GM12878 (cell line): ENCODE results near the gene CDK16. TPM values are rescaled to one million over a fixed set of nuclear protein-coding genes. Genes with fewer than 3 reads are reported as not detected.
A peak's percentile ranks its signal among the peaks of the same experiment; 100 is the strongest.

Experiments used
- BHLHE40 ChIP-seq, 2 experiments: fragments of 450-650 bp in 1 of 2; IDR thresholded peaks; 2 replicates each; pipeline ENCODE4 v1.6.1; 2011 to 2017; ENCODE audit warnings: low read depth in 2 of 2, borderline replicate concordance in 1 of 2, improper control_type of control experiment in 1 of 2, low read length in 1 of 2, mild to moderate bottlenecking in 1 of 2
- BMI1 ChIP-seq: fragments of 450-650 bp; IDR thresholded peaks from 2 replicates; pipeline ENCODE4 v1.6.1; 2016; ENCODE audit warnings: mild to moderate bottlenecking, moderate library complexity, borderline replicate concordance
- EGR1 ChIP-seq, 2 experiments: IDR thresholded peaks; 1 replicate in 1 of 2; 2 replicates in 1 of 2; pipeline ENCODE4 v1.6.1; 2011 to 2012; ENCODE audit warnings: low read depth in 2 of 2, low read length in 2 of 2, borderline replicate concordance in 1 of 2, mild to moderate bottlenecking in 1 of 2, moderate library complexity in 1 of 2
- GATAD2B ChIP-seq: fragments of 450-650 bp; conservative IDR thresholded peaks from 2 replicates; pipeline ENCODE4 v1.6.1; 2017; ENCODE audit warnings: low read depth, mild to moderate bottlenecking, moderate library complexity
- KAT2A ChIP-seq: conservative IDR thresholded peaks from 2 replicates; pipeline ENCODE4 v1.6.1; 2011; ENCODE audit warnings: low read depth, low read length; ENCODE audit not compliant: control insufficient read depth
- MTA2 ChIP-seq: fragments of 450-650 bp; IDR thresholded peaks from 2 replicates; pipeline ENCODE4 v1.6.1; 2016; ENCODE audit warnings: low read depth, mild to moderate bottlenecking, moderate library complexity
- MXI1 ChIP-seq: fragments of 150-350 bp; IDR thresholded peaks from 2 replicates; pipeline ENCODE4 v1.6.1; 2011; ENCODE audit warnings: low read depth, mild to moderate bottlenecking, inconsistent platforms, low read length, improper control_type of control experiment
- NFYA ChIP-seq: IDR thresholded peaks from 2 replicates; pipeline ENCODE4 v1.6.1; 2011; ENCODE audit warnings: low read depth, mild to moderate bottlenecking, low read length, improper control_type of control experiment, borderline replicate concordance
- NR2C2 ChIP-seq: IDR thresholded peaks from 2 replicates; pipeline ENCODE4 v1.6.1; 2011; ENCODE audit warnings: borderline replicate concordance, low read depth; ENCODE audit not compliant: control insufficient read depth, insufficient read length
- NR2F1 ChIP-seq: fragments of 450-650 bp; conservative IDR thresholded peaks from 2 replicates; pipeline ENCODE4 v1.6.1; 2017; ENCODE audit warnings: mild to moderate bottlenecking
- RCOR1 ChIP-seq: conservative IDR thresholded peaks from 2 replicates; pipeline ENCODE4 v1.6.1; 2012; ENCODE audit warnings: low read depth, low read length, improper control_type of control experiment
- SMC3 ChIP-seq: IDR thresholded peaks from 2 replicates; pipeline ENCODE4 v1.6.1; 2011; ENCODE audit warnings: low read length, improper control_type of control experiment, borderline replicate concordance
- SRF ChIP-seq, 2 experiments: IDR thresholded peaks; 2 replicates each; pipeline ENCODE4 v1.6.1; 2011; ENCODE audit warnings: low read depth in 2 of 2, low read length in 2 of 2, mild to moderate bottlenecking in 1 of 2, moderate library complexity in 1 of 2
- ZNF24 ChIP-seq: fragments of 450-650 bp; IDR thresholded peaks from 2 replicates; pipeline ENCODE4 v1.6.1; 2017; ENCODE audit warnings: antibody characterized with exemption, mild to moderate bottlenecking
- ZNF274 ChIP-seq: IDR thresholded peaks from one replicate; pipeline ENCODE4 v1.8.0; 2011; ENCODE audit not compliant: insufficient read length, insufficient read depth
- ZNF384 ChIP-seq: IDR thresholded peaks from 2 replicates; pipeline ENCODE4 v1.6.1; 2012; ENCODE audit warnings: low read depth, mild to moderate bottlenecking, low read length, improper control_type of control experiment, borderline replicate concordance
- polyA plus RNA-seq, 11 experiments: library from polyadenylated mRNA; depleted of rRNA in 4 of 11; unstranded in 6 of 11; stranded (reverse) in 5 of 11; fragments of >200 nt; fragmentation: Nextera tagmentation in 4 of 11; fragmentation: Illumina TruSeq in 1 of 11; extraction: Ambion mirVana in 4 of 11; extraction: Trizol in 1 of 11; gene quantifications; 1 replicate in 1 of 11; 2 replicates in 10 of 11; pipeline versions ENCODE4 v1.2.1 to v1.2.3, GENCODE V29; 2011 to 2016; ENCODE audit warnings: inconsistent platforms in 2 of 11, missing spikeins in 2 of 11, low read depth in 1 of 11
- total RNA-seq, 4 experiments: library from RNA; depleted of rRNA in 3 of 4; stranded (reverse); fragments of >200 nt in 3 of 4; fragmentation: Illumina TruSeq in 1 of 4; extraction: Trizol in 1 of 4; gene quantifications; 2 replicates each; pipeline versions ENCODE4 v1.2.1 to v1.2.3, GENCODE V29; 2013 to 2021
- TF ChIP-seq, protein P1 (sequence below): IDR thresholded peaks from 2 replicates; pipeline ENCODE4 v1.6.1; 2012; ENCODE audit warnings: low read depth, low read length, improper control_type of control experiment
- TF ChIP-seq, protein P2 (sequence below): IDR thresholded peaks from 2 replicates; pipeline ENCODE4 v1.6.1; 2012; ENCODE audit warnings: low read depth, low read length, improper control_type of control experiment
- TF ChIP-seq, protein P3 (sequence below): fragments of 450-650 bp; IDR thresholded peaks from 2 replicates; pipeline ENCODE4 v1.6.1; 2016; ENCODE audit warnings: mild to moderate bottlenecking, moderate library complexity, borderline replicate concordance

The CDK16 gene
- total and polyA plus RNA-seq, 10 of the 15 experiments (the other 5 are each of a cell fraction or from before 2014, with no cell fraction given) = 2.4 to 75.1 (median 48.2) TPM

DNA sequence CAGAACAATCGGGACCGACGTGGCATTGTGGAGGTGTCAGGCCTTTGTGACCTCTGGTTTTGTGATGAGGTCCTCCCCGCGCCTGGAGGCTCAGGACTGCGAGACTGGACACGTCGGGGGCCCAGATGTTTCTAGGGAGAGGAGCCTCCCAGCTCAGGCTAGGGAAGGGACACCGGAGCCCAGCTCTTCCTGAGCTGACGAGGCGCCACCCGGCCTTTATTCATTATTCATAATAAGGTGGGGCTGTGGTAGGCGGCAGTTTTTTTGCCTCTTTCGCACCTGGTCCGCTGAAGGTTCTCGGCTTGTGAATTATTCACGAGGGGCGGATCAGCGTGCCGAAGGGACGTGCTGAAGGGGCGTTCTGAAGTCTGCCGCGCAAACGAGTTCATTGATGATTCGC lies 27.1 kb upstream of the CDK16 start (continued):
- TF ChIP-seq SMC3 (0 out of 2 replicates have a peak, but pooled peaks have one; percentile 7), GATAD2B (no peak), NFYA (no peak), ZNF384 (peak; percentile 35; the same call in 1 of the 2 replicates), SRF (IDR thresholded peaks at IDR 0.05; ENCODE audit: low read depth in 2 of 2, low read length in 2 of 2) (no peak), ZNF274 (no peak), KAT2A (no peak), RCOR1 (no peak), BHLHE40 (IDR thresholded peaks at IDR 0.05; ENCODE audit: borderline replicate concordance in 1 of 2, low read depth in 2 of 2, low read length in 1 of 2) (peak; percentile 24 to 32; a peak in 2 of 4 replicates), NR2F1 (0 out of 2 replicates have a peak, but pooled peaks have one; percentile 34), ZNF24 (no peak), BMI1 (no peak), MTA2 (no peak), MXI1 (peak; percentile 34; the same call in 1 of the 2 replicates), EGR1 (IDR thresholded peaks at IDR 0.05; ENCODE audit: borderline replicate concordance in 1 of 2, low read depth in 2 of 2, low read length in 2 of 2) (no peak), NR2C2 (no peak)
- TF ChIP-seq, protein P1, sequence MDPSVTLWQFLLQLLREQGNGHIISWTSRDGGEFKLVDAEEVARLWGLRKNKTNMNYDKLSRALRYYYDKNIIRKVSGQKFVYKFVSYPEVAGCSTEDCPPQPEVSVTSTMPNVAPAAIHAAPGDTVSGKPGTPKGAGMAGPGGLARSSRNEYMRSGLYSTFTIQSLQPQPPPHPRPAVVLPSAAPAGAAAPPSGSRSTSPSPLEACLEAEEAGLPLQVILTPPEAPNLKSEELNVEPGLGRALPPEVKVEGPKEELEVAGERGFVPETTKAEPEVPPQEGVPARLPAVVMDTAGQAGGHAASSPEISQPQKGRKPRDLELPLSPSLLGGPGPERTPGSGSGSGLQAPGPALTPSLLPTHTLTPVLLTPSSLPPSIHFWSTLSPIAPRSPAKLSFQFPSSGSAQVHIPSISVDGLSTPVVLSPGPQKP = no peak
- TF ChIP-seq, protein P2, sequence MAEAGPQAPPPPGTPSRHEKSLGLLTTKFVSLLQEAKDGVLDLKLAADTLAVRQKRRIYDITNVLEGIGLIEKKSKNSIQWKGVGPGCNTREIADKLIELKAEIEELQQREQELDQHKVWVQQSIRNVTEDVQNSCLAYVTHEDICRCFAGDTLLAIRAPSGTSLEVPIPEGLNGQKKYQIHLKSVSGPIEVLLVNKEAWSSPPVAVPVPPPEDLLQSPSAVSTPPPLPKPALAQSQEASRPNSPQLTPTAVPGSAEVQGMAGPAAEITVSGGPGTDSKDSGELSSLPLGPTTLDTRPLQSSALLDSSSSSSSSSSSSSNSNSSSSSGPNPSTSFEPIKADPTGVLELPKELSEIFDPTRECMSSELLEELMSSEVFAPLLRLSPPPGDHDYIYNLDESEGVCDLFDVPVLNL = no peak
- TF ChIP-seq, protein P3, sequence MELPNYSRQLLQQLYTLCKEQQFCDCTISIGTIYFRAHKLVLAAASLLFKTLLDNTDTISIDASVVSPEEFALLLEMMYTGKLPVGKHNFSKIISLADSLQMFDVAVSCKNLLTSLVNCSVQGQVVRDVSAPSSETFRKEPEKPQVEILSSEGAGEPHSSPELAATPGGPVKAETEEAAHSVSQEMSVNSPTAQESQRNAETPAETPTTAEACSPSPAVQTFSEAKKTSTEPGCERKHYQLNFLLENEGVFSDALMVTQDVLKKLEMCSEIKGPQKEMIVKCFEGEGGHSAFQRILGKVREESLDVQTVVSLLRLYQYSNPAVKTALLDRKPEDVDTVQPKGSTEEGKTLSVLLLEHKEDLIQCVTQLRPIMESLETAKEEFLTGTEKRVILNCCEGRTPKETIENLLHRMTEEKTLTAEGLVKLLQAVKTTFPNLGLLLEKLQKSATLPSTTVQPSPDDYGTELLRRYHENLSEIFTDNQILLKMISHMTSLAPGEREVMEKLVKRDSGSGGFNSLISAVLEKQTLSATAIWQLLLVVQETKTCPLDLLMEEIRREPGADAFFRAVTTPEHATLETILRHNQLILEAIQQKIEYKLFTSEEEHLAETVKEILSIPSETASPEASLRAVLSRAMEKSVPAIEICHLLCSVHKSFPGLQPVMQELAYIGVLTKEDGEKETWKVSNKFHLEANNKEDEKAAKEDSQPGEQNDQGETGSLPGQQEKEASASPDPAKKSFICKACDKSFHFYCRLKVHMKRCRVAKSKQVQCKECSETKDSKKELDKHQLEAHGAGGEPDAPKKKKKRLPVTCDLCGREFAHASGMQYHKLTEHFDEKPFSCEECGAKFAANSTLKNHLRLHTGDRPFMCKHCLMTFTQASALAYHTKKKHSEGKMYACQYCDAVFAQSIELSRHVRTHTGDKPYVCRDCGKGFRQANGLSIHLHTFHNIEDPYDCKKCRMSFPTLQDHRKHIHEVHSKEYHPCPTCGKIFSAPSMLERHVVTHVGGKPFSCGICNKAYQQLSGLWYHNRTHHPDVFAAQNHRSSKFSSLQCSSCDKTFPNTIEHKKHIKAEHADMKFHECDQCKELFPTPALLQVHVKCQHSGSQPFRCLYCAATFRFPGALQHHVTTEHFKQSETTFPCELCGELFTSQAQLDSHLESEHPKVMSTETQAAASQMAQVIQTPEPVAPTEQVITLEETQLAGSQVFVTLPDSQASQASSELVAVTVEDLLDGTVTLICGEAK = no peak
